Esophagus muscularis mucosa (tissue), 4 donors: Measurements from ENCODE around the gene NAXE. TPM values are rescaled to one million over a fixed set of nuclear protein-coding genes. Genes with fewer than 3 reads are reported as not detected.

ENCODE experiments used
- DNase-seq: peaks from one replicate; pipeline ENCODE4 v3.0.0-alpha.2; 2017; ENCODE audit errors: extremely low spot score
- H3K27ac ChIP-seq, 4 donors: fragments of 200-600 bp; sonication (generic); replicated peaks in 1 of 4; 1 replicate in 3 of 4; 2 replicates in 1 of 4; pipeline ENCODE4 v1.5.1; 2016 to 2019; ENCODE audit warnings: mild to moderate bottlenecking in 1 of 4
- H3K27me3 ChIP-seq, 4 donors: fragments of 200-600 bp; sonication (generic); one replicate each; pipeline versions ENCODE4 v1.5.1 to v1.6.0; 2016 to 2019
- H3K36me3 ChIP-seq, 4 donors: fragments of 200-600 bp; sonication (generic); one replicate each; pipeline ENCODE4 v1.5.1; 2016 to 2019
- H3K4me1 ChIP-seq, 4 donors: fragments of 200-600 bp; sonication (generic); one replicate each; pipeline ENCODE4 v1.5.1; 2016 to 2019
- H3K4me3 ChIP-seq, 4 donors: fragments of 200-600 bp; sonication (generic); 1 replicate in 2 of 4; 2 replicates in 2 of 4; pipeline ENCODE4 v1.5.1; 2016 to 2019; ENCODE audit warnings: mild to moderate bottlenecking in 4 of 4, moderate library complexity in 1 of 4
- H3K9me3 ChIP-seq, 4 donors: fragments of 200-600 bp; sonication (generic); 1 replicate in 3 of 4; 2 replicates in 1 of 4; pipeline ENCODE4 v1.5.1; 2016 to 2019
- CTCF ChIP-seq, 3 experiments: fragments of 200-600 bp in 2 of 3; fragments of 450-650 bp in 1 of 3; sonication (generic) in 2 of 3; IDR thresholded peaks; one replicate each; pipeline ENCODE4 v1.5.1; 2017 to 2019; ENCODE audit warnings: antibody characterized with exemption in 3 of 3, mild to moderate bottlenecking in 2 of 3, moderate library complexity in 1 of 3
- EP300 ChIP-seq: sonication (generic); formaldehyde crosslinking; IDR thresholded peaks from one replicate; pipeline ENCODE4 v1.6.1; 2017; ENCODE audit warnings: antibody characterized with exemption
- POLR2A ChIP-seq: fragments of 450-650 bp; IDR thresholded peaks from one replicate; pipeline ENCODE4 v1.6.1; 2017; ENCODE audit warnings: antibody characterized with exemption, moderate library complexity, mild to moderate bottlenecking, low read depth
- POLR2AphosphoS5 ChIP-seq, 2 donors: sonication (generic); formaldehyde crosslinking; IDR thresholded peaks; one replicate each; pipeline ENCODE4 v1.6.1; 2017; ENCODE audit warnings: antibody characterized with exemption in 2 of 2
- WGBS: methylation state at CpG from one replicate; pipeline ENCODE4 v1.1.5; 2018; 5-methylcytosine and 5-hydroxymethylcytosine counted together
- intact Hi-C: fragments of 100-400 bp; cut with DNase I; formaldehyde crosslinking; loops from one replicate; pipeline ENCODE4 v1.15.1; 2023
- total RNA-seq, 4 donors: library from RNA; depleted of rRNA; stranded (reverse); fragments of >200 nt; gene quantifications; one replicate each; pipeline versions ENCODE4 v1.1.0 to v1.2.1, GENCODE V29; 2016

NAXE gene
- total RNA-seq, result 10 to 100 TPM; 73.5 to 98.0 (median 85.2) TPM

GRCh38 chr1:156591432-156592157 lies at the start of gene NAXE:
TSS of gene NAXE (plus strand) at chr1:156591776. CDS start at chr1:156591805, 29 bp downstream.
- H3K4me3 ChIP-seq, result peak within 1 kb of the TSS; percentile 72 to 87 (median 80)
- intact Hi-C loops, result loop anchor here (5.0 to 10.0 kb wide), 2 partner anchors 107 to 134 kb away; no protein-coding TSS in a partner anchor
- peak within 1 kb of the TSS; percentile 85 to 91 (median 88) for H3K27ac ChIP-seq
- H3K4me1 ChIP-seq, result peaks cover 11 to 21% (median 19%) of the 10 kb centered on the region in 4 donors
- no peaks in the 10 kb centered on the region for H3K27me3 ChIP-seq
- 2% methylated on average over 11 of the region's 60 CpGs for WGBS
- no peaks in the 10 kb centered on the region for H3K9me3 ChIP-seq
- DNase-seq, result peak; percentile 93
- peak; percentile 43 for TF ChIP-seq POLR2A
- no peak for TF ChIP-seq EP300
- peak; percentile 67 to 85 for TF ChIP-seq POLR2AphosphoS5 (IDR thresholded peaks at IDR 0.05)
- peak in 1 of 3 experiments; percentile 16 for TF ChIP-seq CTCF (IDR thresholded peaks at IDR 0.05)
- peaks cover 23 to 39% (median 38%) of the 10 kb centered on the region in 4 donors for H3K36me3 ChIP-seq

DNA sequence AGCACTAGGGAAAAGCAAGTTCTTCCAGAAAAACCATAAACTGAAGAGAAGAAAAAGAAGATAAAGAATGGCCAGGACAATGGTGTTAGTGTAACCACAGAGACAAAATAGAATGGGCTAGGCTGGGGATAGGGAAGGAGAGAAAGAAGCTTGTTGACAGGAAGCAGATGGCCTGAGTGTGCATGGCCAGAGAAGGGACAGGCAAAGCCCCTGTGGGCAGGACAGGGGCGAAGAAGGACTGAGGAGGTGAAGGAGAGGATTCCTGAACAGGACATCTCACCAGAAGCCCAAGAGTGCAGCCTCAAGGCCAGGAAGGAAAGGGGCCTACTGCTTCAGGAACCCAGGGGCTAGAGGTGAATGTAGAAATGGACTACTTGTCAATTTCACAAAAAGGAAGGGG lies 48.5 kb upstream of the NAXE start:
- H3K27ac ChIP-seq, result no peak overlapping the region
- H3K27me3 ChIP-seq, result no peaks in the 10 kb centered on the region
- no peaks in the 10 kb centered on the region for H3K4me1 ChIP-seq
- no peak for TF ChIP-seq POLR2A
- TF ChIP-seq EP300, result no peak
- TF ChIP-seq POLR2AphosphoS5 (IDR thresholded peaks at IDR 0.05), result no peak
- no peak for TF ChIP-seq CTCF (IDR thresholded peaks at IDR 0.05)
- DNase-seq, result no peak
- no peak overlapping the region for H3K4me3 ChIP-seq
- no peaks in the 10 kb centered on the region for H3K9me3 ChIP-seq
- intact Hi-C loops, result no loop called here
- WGBS, result 76% methylated on average over 1 of the region's 1 CpG
- H3K36me3 ChIP-seq, result no peaks in the 10 kb centered on the region

- intact Hi-C loops, result no loop called here
Observed at GRCh38 chr1:156544592-156545102, 46.9 kb upstream of the NAXE start.

GRCh38 chr1:156546267-156546666 lies 45.3 kb upstream of the NAXE start:
- no peaks in the 10 kb centered on the region for H3K4me1 ChIP-seq
- H3K36me3 ChIP-seq, result no peaks in the 10 kb centered on the region
- 86% methylated on average over 2 of the region's 3 CpGs for WGBS
- intact Hi-C loops, result no loop called here
- no peak for DNase-seq
- no peak overlapping the region for H3K27ac ChIP-seq
- H3K27me3 ChIP-seq, result no peaks in the 10 kb centered on the region
- TF ChIP-seq POLR2AphosphoS5 (IDR thresholded peaks at IDR 0.05), result no peak
- no peak for TF ChIP-seq EP300
- no peak for TF ChIP-seq CTCF (IDR thresholded peaks at IDR 0.05)
- no peak for TF ChIP-seq POLR2A
- no peaks in the 10 kb centered on the region for H3K9me3 ChIP-seq
- no peak overlapping the region for H3K4me3 ChIP-seq

More at GRCh38 chr1:156544592-156545102, 46.9 kb upstream of the NAXE start:
- WGBS, result 92% methylated on average over 3 of the region's 3 CpGs
- TF ChIP-seq EP300, result no peak
- TF ChIP-seq CTCF (IDR thresholded peaks at IDR 0.05), result no peak
- no peak for TF ChIP-seq POLR2AphosphoS5 (IDR thresholded peaks at IDR 0.05)
- TF ChIP-seq POLR2A, result no peak
- no peaks in the 10 kb centered on the region for H3K27me3 ChIP-seq
- H3K4me1 ChIP-seq, result no peaks in the 10 kb centered on the region
- no peaks in the 10 kb centered on the region for H3K9me3 ChIP-seq
- no peak overlapping the region for H3K27ac ChIP-seq
- no peaks in the 10 kb centered on the region for H3K36me3 ChIP-seq
- H3K4me3 ChIP-seq, result no peak overlapping the region
- no peak for DNase-seq
